Measurements from ENCODE around the gene CHL1.

DNA sequence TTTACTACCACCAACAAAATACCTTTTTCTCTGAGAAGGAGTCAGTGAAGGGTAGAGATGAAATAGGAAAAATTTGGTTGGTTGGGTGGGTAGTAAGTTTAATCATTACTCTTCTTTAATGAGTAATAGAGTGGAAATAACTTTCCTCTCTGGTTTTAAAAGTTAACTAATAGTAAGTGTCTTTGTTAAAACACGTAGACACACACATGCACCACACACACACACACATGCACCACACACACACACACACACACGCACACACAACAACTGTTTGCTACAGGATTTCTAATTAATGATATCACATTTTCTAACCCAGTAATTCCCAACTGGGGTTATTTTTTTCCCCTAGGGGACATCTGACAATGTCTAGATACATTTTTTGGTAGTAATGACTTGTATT, 84.1 kb downstream of the CHL1 start:
- TF ChIP-seq, protein P1, sequence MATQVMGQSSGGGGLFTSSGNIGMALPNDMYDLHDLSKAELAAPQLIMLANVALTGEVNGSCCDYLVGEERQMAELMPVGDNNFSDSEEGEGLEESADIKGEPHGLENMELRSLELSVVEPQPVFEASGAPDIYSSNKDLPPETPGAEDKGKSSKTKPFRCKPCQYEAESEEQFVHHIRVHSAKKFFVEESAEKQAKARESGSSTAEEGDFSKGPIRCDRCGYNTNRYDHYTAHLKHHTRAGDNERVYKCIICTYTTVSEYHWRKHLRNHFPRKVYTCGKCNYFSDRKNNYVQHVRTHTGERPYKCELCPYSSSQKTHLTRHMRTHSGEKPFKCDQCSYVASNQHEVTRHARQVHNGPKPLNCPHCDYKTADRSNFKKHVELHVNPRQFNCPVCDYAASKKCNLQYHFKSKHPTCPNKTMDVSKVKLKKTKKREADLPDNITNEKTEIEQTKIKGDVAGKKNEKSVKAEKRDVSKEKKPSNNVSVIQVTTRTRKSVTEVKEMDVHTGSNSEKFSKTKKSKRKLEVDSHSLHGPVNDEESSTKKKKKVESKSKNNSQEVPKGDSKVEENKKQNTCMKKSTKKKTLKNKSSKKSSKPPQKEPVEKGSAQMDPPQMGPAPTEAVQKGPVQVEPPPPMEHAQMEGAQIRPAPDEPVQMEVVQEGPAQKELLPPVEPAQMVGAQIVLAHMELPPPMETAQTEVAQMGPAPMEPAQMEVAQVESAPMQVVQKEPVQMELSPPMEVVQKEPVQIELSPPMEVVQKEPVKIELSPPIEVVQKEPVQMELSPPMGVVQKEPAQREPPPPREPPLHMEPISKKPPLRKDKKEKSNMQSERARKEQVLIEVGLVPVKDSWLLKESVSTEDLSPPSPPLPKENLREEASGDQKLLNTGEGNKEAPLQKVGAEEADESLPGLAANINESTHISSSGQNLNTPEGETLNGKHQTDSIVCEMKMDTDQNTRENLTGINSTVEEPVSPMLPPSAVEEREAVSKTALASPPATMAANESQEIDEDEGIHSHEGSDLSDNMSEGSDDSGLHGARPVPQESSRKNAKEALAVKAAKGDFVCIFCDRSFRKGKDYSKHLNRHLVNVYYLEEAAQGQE (IDR thresholded peaks at IDR 0.05; ENCODE audit: low read depth) = no peak
- TF ChIP-seq RAD21 (IDR thresholded peaks at IDR 0.05; ENCODE audit: low read depth) (no peak), TAF1 (IDR thresholded peaks at IDR 0.05; ENCODE audit: low read depth) (no peak), EP300 (IDR thresholded peaks at IDR 0.05; ENCODE audit: borderline replicate concordance) (no peak), CEBPB (IDR thresholded peaks at IDR 0.05) (no peak), CREB1 (IDR thresholded peaks at IDR 0.05; ENCODE audit: low read depth) (no peak), YY1 (IDR thresholded peaks at IDR 0.05; ENCODE audit: low read depth) (no peak), NFIC (IDR thresholded peaks at IDR 0.05) (no peak), TEAD4 (IDR thresholded peaks at IDR 0.05) (no peak), FOXM1 (IDR thresholded peaks at IDR 0.05; ENCODE audit: borderline replicate concordance, low read depth) (no peak), TCF12 (IDR thresholded peaks at IDR 0.05; ENCODE audit: low read depth) (no peak)
- TF ChIP-seq, protein P2, sequence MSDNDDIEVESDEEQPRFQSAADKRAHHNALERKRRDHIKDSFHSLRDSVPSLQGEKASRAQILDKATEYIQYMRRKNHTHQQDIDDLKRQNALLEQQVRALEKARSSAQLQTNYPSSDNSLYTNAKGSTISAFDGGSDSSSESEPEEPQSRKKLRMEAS (IDR thresholded peaks at IDR 0.05) = no peak
- TF ChIP-seq, protein P3, sequence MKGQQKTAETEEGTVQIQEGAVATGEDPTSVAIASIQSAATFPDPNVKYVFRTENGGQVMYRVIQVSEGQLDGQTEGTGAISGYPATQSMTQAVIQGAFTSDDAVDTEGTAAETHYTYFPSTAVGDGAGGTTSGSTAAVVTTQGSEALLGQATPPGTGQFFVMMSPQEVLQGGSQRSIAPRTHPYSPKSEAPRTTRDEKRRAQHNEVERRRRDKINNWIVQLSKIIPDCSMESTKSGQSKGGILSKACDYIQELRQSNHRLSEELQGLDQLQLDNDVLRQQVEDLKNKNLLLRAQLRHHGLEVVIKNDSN (IDR thresholded peaks at IDR 0.05) = no peak

All from Ishikawa (cell line).